Hypothalamus (tissue), 51 donors: ENCODE results near the gene CCR9.

ENCODE experiments used
- DNase-seq, 51 donors: peaks; one replicate each; lab custom pipeline; 2025; lab: John Stamatoyannopoulos, UW

Gene CCR9

DNA sequence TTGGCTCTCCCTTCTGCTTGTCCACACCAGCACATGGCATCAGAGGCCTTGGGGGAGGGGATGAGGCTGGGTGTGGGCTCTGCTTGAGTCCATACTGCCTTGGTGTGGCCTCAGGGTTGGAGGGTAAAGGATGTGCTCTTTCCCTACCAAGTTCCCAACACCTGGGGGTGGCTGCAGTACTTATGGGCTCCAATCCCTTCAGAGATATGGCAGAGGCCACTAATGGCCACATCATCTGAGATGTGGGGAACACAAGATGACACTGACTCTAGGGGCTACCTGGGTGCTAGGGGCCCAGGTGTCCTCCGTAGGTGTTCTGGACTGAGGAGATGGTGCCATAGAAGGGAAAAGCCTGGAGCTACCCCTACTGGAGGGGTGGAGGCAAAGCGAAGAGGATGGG lies 63.8 kb downstream of the CCR9 start:
- no peak for DNase-seq

DNA sequence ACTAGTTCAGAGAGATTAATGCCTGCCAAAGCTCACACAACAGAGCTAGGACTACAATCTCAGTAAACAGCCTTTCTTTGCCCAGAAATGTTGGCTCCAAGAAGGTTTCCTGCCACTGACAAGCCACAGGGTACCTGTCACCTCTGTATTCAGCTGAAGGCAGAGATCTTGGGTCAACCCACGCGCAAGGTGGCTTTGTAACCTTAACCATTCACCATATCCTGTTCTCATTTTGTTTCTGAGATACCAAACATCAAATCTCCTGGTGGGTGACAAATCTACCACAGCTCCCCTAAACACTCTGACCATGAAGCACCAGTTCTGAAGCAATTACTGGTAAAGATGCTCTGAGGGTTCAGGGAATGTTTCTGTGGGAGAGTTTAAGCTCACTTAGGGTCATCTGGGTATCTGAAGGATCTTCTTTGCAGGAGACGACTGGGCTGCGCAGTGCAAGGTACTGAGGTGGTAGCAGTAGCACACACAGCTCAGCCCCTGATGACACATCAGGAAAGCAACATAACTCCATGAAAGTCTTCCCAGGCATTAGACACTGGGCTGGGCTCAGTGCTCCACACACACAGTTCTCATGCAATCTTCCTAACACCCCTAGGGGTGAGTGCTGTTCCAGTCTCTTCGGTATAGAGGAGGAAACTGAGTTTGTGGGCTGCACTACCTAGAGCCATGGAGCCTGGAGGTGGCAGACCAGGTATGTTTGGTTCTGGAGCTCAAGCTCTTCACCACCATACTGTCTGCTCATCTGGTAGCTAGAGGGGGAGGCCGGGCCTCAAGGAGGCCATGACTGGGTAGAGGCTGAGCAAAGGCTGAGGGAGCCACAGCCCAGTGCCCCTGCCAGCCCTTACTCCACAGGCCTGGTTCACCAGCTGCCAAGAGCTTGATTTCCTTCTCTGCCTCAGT lies 64.6 kb downstream of the CCR9 start:
- no peak for DNase-seq

DNA sequence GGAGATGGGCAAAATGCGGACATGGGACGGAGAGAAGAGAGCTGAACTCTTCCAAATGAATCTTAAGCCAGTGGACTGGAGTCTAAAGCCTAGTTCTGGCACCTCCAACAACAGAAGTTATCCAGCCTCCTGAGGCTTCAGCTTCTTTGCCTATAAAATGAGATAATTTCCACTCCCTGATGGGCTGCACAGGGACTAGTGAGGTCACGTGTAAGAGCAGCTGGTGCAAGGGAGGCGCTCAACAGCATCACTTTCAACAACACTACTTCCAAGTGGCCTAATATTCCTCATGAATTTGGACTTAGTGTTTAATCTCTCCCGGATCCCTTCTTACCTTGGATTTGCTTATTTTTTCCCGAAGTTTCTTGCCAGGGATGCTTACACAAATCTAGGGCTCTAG lies 65.6 kb downstream of the CCR9 start:
- DNase-seq: no peak

DNA sequence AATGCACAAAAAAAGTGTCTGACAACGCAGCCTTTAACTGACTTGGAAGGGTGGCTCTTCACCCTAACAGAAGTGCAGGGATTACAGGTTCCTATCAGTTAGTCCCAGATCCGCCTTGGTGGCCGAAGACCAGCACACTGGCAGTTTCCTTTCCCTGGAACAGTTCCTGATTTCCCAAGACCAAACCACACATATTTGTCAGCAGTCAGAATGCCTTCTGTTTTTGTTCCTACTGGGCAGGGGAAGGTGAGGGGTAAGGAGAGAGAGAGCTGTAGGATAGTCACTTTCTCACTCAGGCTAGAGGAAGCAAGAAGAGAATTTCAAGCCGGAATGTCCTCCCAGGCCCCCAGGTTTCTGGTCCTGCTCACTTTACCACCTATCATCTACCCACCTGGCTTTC lies 66.1 kb downstream of the CCR9 start:
- no peak for DNase-seq
